Left lung (tissue), 10 donors: ENCODE results near the gene EBNA1BP2. TPM values are rescaled to one million over a fixed set of nuclear protein-coding genes. Genes with fewer than 3 reads are reported as not detected.

ENCODE experiments used
- ATAC-seq: fragments of 200-7000 bp; cut with Tn5 transposase; one replicate; pipeline ENCODE4 v1.9.1; 2020; ENCODE audit warnings: moderate library complexity
- DNase-seq, 4 donors: peaks; one replicate each; pipeline ENCODE4 v3.0.0-alpha.2; 2013 to 2020
- H3K27ac ChIP-seq, 2 donors: fragments of 200-600 bp; sonication (generic) in 1 of 2; one replicate each; pipeline versions ENCODE4 v1.5.0 to v1.8.0; 2020 to 2021
- H3K27me3 ChIP-seq, 2 donors: fragments of 200-600 bp; sonication (generic) in 1 of 2; one replicate each; pipeline versions ENCODE4 v1.5.0 to v1.8.0; 2020 to 2021
- H3K36me3 ChIP-seq, 2 donors: fragments of 200-600 bp; sonication (generic) in 1 of 2; one replicate each; pipeline versions ENCODE4 v1.5.0 to v1.8.0; 2020 to 2021
- H3K4me1 ChIP-seq, 2 donors: fragments of 200-600 bp; one replicate each; pipeline ENCODE4 v1.8.0; 2021
- H3K4me3 ChIP-seq, 2 donors: fragments of 200-600 bp; sonication (generic) in 1 of 2; one replicate each; pipeline versions ENCODE4 v1.5.0 to v1.8.0; 2020 to 2021; ENCODE audit warnings: mild to moderate bottlenecking in 1 of 2
- H3K9me3 ChIP-seq, 2 donors: fragments of 200-600 bp; sonication (generic) in 1 of 2; one replicate each; pipeline versions ENCODE4 v1.5.0 to v1.8.0; 2020 to 2021
- CTCF ChIP-seq, 2 donors: fragments of 200-600 bp; sonication (generic) in 1 of 2; IDR thresholded peaks; one replicate each; pipeline versions ENCODE4 v1.5.0 to v1.8.0; 2021; ENCODE audit warnings: antibody characterized with exemption in 2 of 2
- intact Hi-C, 2 donors: fragments of 100-400 bp; cut with DNase I; formaldehyde crosslinking; loops; one replicate each; pipeline versions ENCODE4 v1.11.2 to v1.14.2; 2022
- polyA plus RNA-seq, 6 donors: library from polyadenylated mRNA; unstranded; fragments of 120-200 nt; gene quantifications; one replicate each; pipeline ENCODE4 v1.2.1, GENCODE V29; 2013; ENCODE audit not compliant: insufficient read length in 6 of 6
- total RNA-seq, 2 donors: library from RNA; stranded (reverse); fragmentation: NEBNext Ultra II Directional; extraction: Animal tissue kit (Norgen Biotek cat#: 25700); gene quantifications; one replicate each; pipeline ENCODE4 v1.2.1, GENCODE V29; 2021
- donor health status: DM: no; HTN: yes; CAD: no.
- donor health status: DM: no; HTN: no; CAD: no.

Gene EBNA1BP2
- total and polyA plus RNA-seq, 8 donors, result 32.1 to 55.1 (median 51.2) TPM

GRCh38 chr1:43194509-43194908 lies 22.4 kb upstream of the EBNA1BP2 start:
- intact Hi-C loops, result no loop called here
- ATAC-seq, result no peak

GRCh38 chr1:43188106-43188505 lies 16.0 kb upstream of the EBNA1BP2 start:
- ATAC-seq (no peak), DNase-seq (no peak)
- intact Hi-C loops, result no loop called here
- Histone ChIP-seq H3K4me3 (no peak overlapping the region), H3K27me3 (no peaks in the 10 kb centered on the region), H3K36me3 (no peaks in the 10 kb centered on the region), H3K4me1 (no peaks in the 10 kb centered on the region), H3K9me3 (peaks cover 0 to 13% of the 10 kb centered on the region in 2 donors), H3K27ac (no peak overlapping the region)
- TF ChIP-seq CTCF (IDR thresholded peaks at IDR 0.05), result no peak

More at GRCh38 chr1:43194509-43194908, 22.4 kb upstream of the EBNA1BP2 start:
- Histone ChIP-seq H3K4me1 (no peaks in the 10 kb centered on the region), H3K9me3 (peaks cover 0 to 16% of the 10 kb centered on the region in 2 donors), H3K36me3 (no peaks in the 10 kb centered on the region), H3K4me3 (no peak overlapping the region), H3K27ac (no peak overlapping the region), H3K27me3 (no peaks in the 10 kb centered on the region)
- DNase-seq, result no peak
- TF ChIP-seq CTCF (IDR thresholded peaks at IDR 0.05), result no peak

- no peak for TF ChIP-seq CTCF (IDR thresholded peaks at IDR 0.05)
- no peak overlapping the region for H3K4me3 ChIP-seq
- H3K36me3 ChIP-seq, result no peaks in the 10 kb centered on the region
- H3K27ac ChIP-seq, result no peak overlapping the region
- intact Hi-C loops, result no loop called here
- no peaks in the 10 kb centered on the region for H3K27me3 ChIP-seq
- H3K4me1 ChIP-seq, result no peaks in the 10 kb centered on the region
- no peak for ATAC-seq
- H3K9me3 ChIP-seq, result peaks cover 0 to 3% of the 10 kb centered on the region in 2 donors
- DNase-seq, result no peak
These were observed 12.9 kb upstream of the EBNA1BP2 start for GRCh38 chr1:43184995-43185394.

GRCh38 chr1:43184388-43184787 lies 12.3 kb upstream of the EBNA1BP2 start:
- Histone ChIP-seq H3K27me3 (no peaks in the 10 kb centered on the region), H3K4me3 (no peak overlapping the region), H3K36me3 (no peaks in the 10 kb centered on the region), H3K9me3 (no peaks in the 10 kb centered on the region), H3K4me1 (no peaks in the 10 kb centered on the region), H3K27ac (no peak overlapping the region)
- intact Hi-C loops, result no loop called here
- no peak for ATAC-seq
- TF ChIP-seq CTCF (IDR thresholded peaks at IDR 0.05), result no peak
- no peak for DNase-seq

GRCh38 chr1:43177691-43178090 lies 5.6 kb upstream of the EBNA1BP2 start:
- no peak overlapping the region for H3K27ac ChIP-seq
- no peaks in the 10 kb centered on the region for H3K36me3 ChIP-seq
- no peak for ATAC-seq
- no peaks in the 10 kb centered on the region for H3K9me3 ChIP-seq
- no peak for TF ChIP-seq CTCF (IDR thresholded peaks at IDR 0.05)
- H3K4me3 ChIP-seq, result no peak overlapping the region
- intact Hi-C loops, result no loop called here
- H3K4me1 ChIP-seq, result peaks cover 0 to 4% of the 10 kb centered on the region in 2 donors
- no peak for DNase-seq
- peaks cover 0 to 9% of the 10 kb centered on the region in 2 donors for H3K27me3 ChIP-seq
